Spinal cord (tissue), 10 donors: ENCODE data around the gene SEPTIN8. TPM values are rescaled to one million over a fixed set of nuclear protein-coding genes. Genes with fewer than 3 reads are reported as not detected.

Source experiments
- DNase-seq, 6 donors: peaks; one replicate each; pipeline versions ENCODE4 v3.0.0 to v3.0.0-alpha.2; 2013 to 2015; ENCODE audit warnings: low spot score in 6 of 6, low read depth in 4 of 6
- H3K27ac ChIP-seq: one replicate; pipeline ENCODE4 v1.5.1; 2013; ENCODE audit warnings: low read depth, low read length, control low read depth
- H3K27me3 ChIP-seq: one replicate; pipeline ENCODE4 v1.6.1; 2013; ENCODE audit warnings: low read length; ENCODE audit not compliant: control insufficient read depth, insufficient read depth
- H3K36me3 ChIP-seq: one replicate; pipeline ENCODE4 v1.6.1; 2013; ENCODE audit warnings: low read length; ENCODE audit not compliant: control insufficient read depth, insufficient read depth
- H3K4me1 ChIP-seq: one replicate; pipeline ENCODE4 v1.6.1; 2013; ENCODE audit warnings: low read length; ENCODE audit not compliant: control insufficient read depth, insufficient read depth
- H3K4me3 ChIP-seq: one replicate; pipeline ENCODE4 v1.5.1; 2013; ENCODE audit warnings: low read depth, low read length, control low read depth
- H3K9me3 ChIP-seq: one replicate; pipeline ENCODE4 v1.6.1; 2013; ENCODE audit warnings: low read length; ENCODE audit not compliant: control insufficient read depth, insufficient read depth
- WGBS: methylation state at CpG from one replicate; pipeline ENCODE4 v1.1.5; 2013; ENCODE audit warnings: missing lambda C conversion rate; ENCODE audit not compliant: insufficient coverage; 5-methylcytosine and 5-hydroxymethylcytosine counted together
- polyA plus RNA-seq, 2 donors: library from polyadenylated mRNA; unstranded; fragments of 120-200 nt; gene quantifications; one replicate each; pipeline ENCODE4 v1.2.1, GENCODE V29; 2013; ENCODE audit not compliant: insufficient read length in 2 of 2
- total RNA-seq, 2 donors: library from RNA; depleted of rRNA in 1 of 2; stranded (reverse); fragments of 120-200 nt in 1 of 2; fragments of >200 nt in 1 of 2; gene quantifications; one replicate each; pipeline versions ENCODE4 v1.2.3 to v1.2.4, GENCODE V29; 2013 to 2014
- donor health status: healthy.

Gene SEPTIN8
- total and polyA plus RNA-seq, 4 donors: 67.9 to 149 (median 107) TPM

DNA sequence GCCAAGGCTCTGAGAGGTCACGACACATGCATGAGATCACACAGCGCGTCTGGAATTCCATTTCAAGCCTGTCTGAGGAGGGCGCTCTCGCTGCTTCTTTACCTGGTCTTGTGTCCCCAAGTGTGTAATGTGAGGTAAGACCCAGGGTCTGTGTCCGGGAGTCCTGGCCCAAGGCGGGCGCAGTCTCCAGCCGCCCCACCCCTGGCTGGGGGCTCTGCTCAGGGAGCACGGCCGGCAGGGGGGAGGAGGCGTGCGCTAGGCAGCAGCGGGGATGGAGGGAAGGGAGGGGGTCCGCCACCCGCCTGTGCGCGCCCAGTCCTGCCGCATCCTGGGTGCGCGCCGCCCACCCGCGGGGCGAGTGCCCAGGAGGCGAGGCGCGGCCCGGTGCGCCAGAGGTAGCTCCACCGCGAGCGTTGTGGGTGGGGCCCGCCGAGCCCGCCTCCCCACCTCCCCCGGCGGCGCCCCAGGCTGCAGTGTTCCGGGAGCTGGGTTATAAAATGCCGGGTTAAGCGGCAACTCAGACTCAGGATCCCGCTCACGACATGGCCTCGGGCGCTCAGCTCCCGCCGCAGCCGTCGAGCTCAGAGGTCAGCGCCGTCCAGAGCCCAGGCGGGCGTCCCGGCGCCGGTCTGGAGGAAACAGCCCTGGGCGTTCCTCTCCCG is 30.0 kb downstream of the SEPTIN8 start, which contains the start of gene CCNI2:
Gene CCNI2 (plus strand): TSS at position 473 of the 662 bp plus-strand sequence. CDS start 70 bp downstream, at position 543.
- Histone ChIP-seq H3K9me3 (peaks cover 2% of the 10 kb centered on the region), H3K27ac (no peak within 1 kb of the TSS), H3K27me3 (peaks cover 27% of the 10 kb centered on the region), H3K4me1 (peaks cover 8% of the 10 kb centered on the region), H3K4me3 (no peak within 1 kb of the TSS), H3K36me3 (peaks cover 11% of the 10 kb centered on the region)
- WGBS: 2% methylated on average over 59 of the region's 59 CpGs
- peak in 1 of 6 donors; percentile 37 for DNase-seq

DNA sequence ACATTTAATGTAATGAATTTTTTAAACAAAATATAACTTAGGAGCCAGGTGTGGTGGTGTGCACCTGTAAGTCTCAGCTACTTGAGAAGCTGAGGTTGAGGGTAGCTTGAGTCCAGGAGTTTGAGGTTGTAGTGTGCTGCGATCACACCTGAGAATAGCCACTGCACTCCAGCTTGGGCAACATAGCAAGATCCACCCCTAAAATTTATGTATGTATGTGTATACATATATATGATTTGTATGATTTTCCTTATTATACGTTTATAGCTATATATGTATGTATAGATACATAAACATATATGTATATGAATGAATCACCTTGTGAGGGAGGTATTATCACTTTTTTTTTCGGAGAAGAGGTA is 30.5 kb downstream of the SEPTIN8 start:
- Histone ChIP-seq H3K27me3 (peaks cover 27% of the 10 kb centered on the region), H3K27ac (no peak overlapping the region), H3K4me3 (no peak overlapping the region)

DNA sequence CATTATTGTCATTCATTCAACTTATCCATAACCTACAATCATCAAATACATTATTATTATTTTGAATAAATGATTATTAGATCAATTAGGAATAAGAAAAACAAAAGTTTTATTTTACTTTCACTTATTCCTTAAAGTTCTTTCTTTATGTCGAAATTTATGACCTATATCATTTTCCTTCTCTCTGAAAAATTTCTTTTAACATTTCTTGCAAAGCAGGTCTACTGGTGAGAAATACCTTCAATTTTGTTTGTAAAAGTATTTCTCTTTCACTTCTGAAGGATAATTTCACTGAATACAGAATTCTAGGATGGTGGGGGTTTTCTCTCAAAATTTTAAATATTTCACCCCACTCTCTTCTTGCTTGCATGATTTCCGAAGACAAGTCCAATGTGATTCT is 32.4 kb downstream of the SEPTIN8 start:
- H3K9me3 ChIP-seq: peaks cover 3% of the 10 kb centered on the region
- no peak for DNase-seq
- peaks cover 8% of the 10 kb centered on the region for H3K4me1 ChIP-seq
- no peak overlapping the region for H3K4me3 ChIP-seq
- H3K27ac ChIP-seq: no peak overlapping the region
- WGBS: 87% methylated on average over 1 of the region's 2 CpGs
- H3K36me3 ChIP-seq: peaks cover 5% of the 10 kb centered on the region
- peaks cover 27% of the 10 kb centered on the region for H3K27me3 ChIP-seq

More for the DNA sequence above, 30.5 kb downstream of the SEPTIN8 start:
- WGBS: 71% methylated on average over 1 of the region's 3 CpGs
- H3K9me3 ChIP-seq: peaks cover 3% of the 10 kb centered on the region
- DNase-seq: no peak
- H3K36me3 ChIP-seq: peaks cover 6% of the 10 kb centered on the region
- H3K4me1 ChIP-seq: peaks cover 8% of the 10 kb centered on the region

DNA sequence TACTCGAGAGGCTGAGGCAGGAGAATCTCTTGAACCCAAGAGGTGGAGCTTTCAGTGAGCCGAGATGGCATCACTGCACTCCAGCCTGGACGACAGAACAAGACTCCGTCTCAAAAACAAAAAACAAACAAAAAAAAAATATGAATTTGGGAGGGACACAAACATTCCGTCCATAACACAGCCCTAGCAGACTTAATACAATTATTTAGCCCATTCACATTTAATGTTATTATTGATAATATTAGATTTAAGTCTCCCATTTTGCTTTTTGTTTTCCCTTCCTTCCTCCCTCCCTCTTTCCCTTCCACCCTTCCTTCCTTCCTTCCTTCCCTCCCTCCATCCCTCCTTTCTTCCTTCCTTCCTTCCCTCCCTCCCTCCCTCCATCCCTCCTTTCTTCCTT is 34.4 kb downstream of the SEPTIN8 start:
- H3K9me3 ChIP-seq: peaks cover 3% of the 10 kb centered on the region
- H3K36me3 ChIP-seq: no peaks in the 10 kb centered on the region
- H3K4me3 ChIP-seq: no peak overlapping the region
- DNase-seq: no peak
- peaks cover 9% of the 10 kb centered on the region for H3K4me1 ChIP-seq
- no CpG with 5 or more reads among the region's 5 CpGs for WGBS
- H3K27me3 ChIP-seq: peaks cover 19% of the 10 kb centered on the region
- no peak overlapping the region for H3K27ac ChIP-seq

DNA sequence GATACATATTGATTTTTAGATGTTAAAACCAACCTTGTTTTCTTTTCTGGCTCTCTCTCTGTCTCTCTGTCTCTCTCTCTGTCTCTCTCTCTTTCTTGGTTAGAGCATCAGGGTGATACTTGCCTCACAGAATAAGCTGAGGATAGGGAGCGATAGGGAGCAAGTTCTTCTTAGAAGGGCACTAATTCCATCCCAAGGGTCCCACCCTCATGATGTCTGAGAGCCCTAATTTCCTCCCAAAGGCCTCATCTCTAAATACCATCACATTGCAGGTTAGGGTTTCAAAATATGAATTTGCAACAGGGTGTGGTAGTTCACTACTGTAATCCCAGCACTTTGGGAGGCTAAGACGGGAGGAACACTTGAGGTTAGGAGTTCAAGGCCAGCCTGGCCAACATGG is 34.9 kb downstream of the SEPTIN8 start:
- Histone ChIP-seq H3K27ac (no peak overlapping the region), H3K27me3 (peaks cover 15% of the 10 kb centered on the region), H3K4me3 (no peak overlapping the region), H3K4me1 (peaks cover 7% of the 10 kb centered on the region), H3K9me3 (peaks cover 3% of the 10 kb centered on the region), H3K36me3 (no peaks in the 10 kb centered on the region)
- no CpG with 5 or more reads among the region's 2 CpGs for WGBS
- no peak for DNase-seq

DNA sequence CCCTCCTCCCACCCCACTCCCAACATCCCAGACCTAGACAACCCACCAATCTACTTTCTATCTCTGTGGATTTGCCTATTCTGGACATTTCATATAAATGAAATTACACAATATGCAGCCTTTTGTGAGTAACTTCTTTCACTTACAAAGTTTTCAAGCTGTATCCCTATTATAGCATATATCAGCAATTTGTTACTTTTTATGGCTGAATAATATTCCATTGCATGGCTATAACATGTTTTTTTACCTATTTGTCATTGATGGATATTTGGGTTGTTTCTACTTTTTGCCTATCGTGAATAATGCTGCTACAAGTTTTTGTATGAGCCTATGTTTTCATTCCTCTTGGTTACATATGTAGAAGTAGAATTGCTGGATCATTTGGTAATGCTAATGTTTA is 37.8 kb downstream of the SEPTIN8 start:
- no peak for DNase-seq
- Histone ChIP-seq H3K27me3 (no peaks in the 10 kb centered on the region), H3K9me3 (peaks cover 3% of the 10 kb centered on the region), H3K27ac (no peak overlapping the region), H3K4me1 (peaks cover 6% of the 10 kb centered on the region), H3K4me3 (no peak overlapping the region), H3K36me3 (no peaks in the 10 kb centered on the region)
- WGBS: no CpG with 5 or more reads among the region's 1 CpG

DNA sequence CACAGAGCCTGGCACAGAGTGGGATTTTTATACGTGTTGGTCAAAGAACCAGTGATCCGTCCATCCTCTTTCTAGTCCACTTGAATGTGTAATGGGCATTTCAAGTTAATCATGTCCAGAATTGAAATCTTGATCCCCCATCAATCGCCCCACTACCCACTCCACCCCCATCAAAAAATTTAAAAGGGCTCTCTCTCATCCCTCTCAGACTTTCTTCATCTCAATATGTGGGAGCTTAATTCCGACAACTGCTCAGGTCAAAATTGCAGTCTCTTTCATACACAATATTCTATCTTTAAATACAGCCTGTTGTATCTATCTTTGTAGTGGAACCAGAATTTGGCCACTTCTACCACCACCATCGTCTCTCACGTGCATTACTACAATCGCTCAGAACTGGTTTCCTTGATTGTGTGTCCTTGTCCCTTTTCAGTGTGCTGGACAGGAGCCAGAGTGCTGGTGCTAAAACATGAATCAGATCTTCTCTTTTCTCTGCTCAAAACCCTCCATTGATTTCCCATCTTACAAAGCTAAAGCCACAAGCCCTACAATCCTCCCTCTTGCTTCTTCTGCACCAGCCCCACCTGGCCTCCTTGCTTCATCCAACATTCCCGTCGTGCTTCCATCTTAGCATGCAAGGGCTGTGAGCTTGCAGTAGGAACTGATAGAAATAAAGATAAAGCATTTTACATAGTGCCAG is 38.9 kb downstream of the SEPTIN8 start:
- Histone ChIP-seq H3K27ac (peak overlapping the region; percentile 10), H3K27me3 (no peaks in the 10 kb centered on the region), H3K4me1 (peaks cover 6% of the 10 kb centered on the region), H3K36me3 (no peaks in the 10 kb centered on the region), H3K4me3 (peak overlapping the region; percentile 91), H3K9me3 (peaks cover 3% of the 10 kb centered on the region)
- WGBS: 53% methylated on average over 4 of the region's 9 CpGs
- DNase-seq: peak in 2 of 6 donors; percentile 54 to 57

DNA sequence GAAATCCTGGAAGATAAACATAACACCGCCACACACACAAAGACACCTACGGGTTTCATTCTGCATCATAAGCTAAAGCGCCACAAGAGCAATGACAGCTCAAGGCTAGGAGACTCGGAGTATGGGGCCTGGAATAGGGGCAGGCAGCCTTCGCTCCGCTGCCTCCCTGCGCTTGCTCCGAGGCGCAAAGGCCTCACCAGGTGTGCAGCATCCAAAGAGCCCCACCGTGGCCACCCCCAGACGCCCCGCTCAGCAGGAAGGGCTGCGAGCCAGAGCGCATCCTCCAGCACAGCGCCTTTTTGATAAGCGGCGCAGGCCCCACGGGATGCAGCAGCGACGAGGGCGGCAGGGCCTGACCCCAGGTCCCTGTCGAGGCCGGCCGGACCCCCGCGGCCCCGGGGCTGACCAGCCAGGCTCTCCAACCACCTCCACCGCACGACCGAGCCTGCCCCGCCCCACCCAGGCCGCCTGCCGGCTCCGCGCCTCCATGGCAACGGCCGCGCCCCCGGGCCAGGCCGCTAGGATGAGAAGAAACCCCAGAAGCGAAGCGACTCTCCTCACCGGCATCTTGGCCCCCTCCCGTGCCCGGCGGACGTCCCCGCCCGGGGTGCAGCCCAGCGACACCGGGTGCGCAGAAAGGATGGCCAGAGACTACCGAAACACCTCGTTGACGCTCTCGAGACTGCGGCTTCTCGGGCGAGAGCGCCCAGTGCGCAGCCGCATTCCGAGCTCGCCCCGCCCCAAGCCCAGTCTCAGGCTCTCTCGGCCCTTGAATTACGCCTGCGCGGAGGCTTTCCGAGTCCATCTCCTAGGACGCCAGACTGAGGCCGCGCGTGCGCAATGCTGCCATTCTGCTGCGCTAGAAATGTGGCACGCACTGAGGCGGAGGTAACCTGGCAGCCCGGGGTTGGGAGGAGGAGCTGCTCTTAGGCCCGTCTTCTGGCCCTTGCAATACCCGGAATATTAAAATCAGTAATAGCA is 39.9 kb downstream of the SEPTIN8 start, which contains the start of gene KIF3A:
Gene KIF3A (minus strand): TSS at position 694 of the 981 bp plus-strand sequence. CDS start 127 bp downstream, at position 567.
- H3K4me1 ChIP-seq: peaks cover 6% of the 10 kb centered on the region
- peaks cover 2% of the 10 kb centered on the region for H3K9me3 ChIP-seq
- under 1% methylated on average over 79 of the region's 81 CpGs for WGBS
- H3K27me3 ChIP-seq: no peaks in the 10 kb centered on the region
- peak within 1 kb of the TSS; percentile 85 for H3K27ac ChIP-seq
- peak within 1 kb of the TSS; percentile 91 for H3K4me3 ChIP-seq
- H3K36me3 ChIP-seq: no peaks in the 10 kb centered on the region
- DNase-seq: peak; percentile 87 to 99 (median 95)

DNA sequence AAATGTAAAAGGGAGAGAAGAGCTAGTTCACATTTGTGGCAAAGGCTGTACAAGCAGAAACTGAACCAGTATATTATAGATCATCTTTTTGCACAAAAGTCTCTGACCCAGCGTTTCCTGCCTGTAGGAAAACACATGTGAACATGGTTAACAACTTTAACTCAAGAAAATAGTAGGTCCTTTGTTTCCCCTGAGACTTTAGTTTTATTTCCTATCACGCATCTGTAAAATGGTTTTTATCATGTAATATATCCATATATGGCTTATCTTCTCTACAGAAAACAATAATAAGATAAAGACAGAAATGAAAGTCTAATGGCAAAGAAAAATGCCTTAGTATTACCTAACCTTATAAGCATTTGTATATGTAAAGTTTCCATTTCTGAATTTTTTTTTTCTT is 42.4 kb downstream of the SEPTIN8 start:
- no peak for DNase-seq
- WGBS: no CpG with 5 or more reads among the region's 2 CpGs
- no peak overlapping the region for H3K27ac ChIP-seq
- H3K27me3 ChIP-seq: no peaks in the 10 kb centered on the region
- H3K4me1 ChIP-seq: peaks cover 6% of the 10 kb centered on the region
- H3K9me3 ChIP-seq: no peaks in the 10 kb centered on the region
- H3K4me3 ChIP-seq: no peak overlapping the region
- H3K36me3 ChIP-seq: peaks cover 12% of the 10 kb centered on the region
